ENCODE results near the gene WDR37. TPM values are rescaled to one million over a fixed set of nuclear protein-coding genes. Genes with fewer than 3 reads are reported as not detected.

WDR37 gene
- total and polyA plus RNA-seq, 10 donors, result 8.4 to 60.6 (median 33.9) TPM

- no peak for DNase-seq
- TF ChIP-seq POLR2A (IDR thresholded peaks at IDR 0.05), result no peak
- peak in 5 of 11 experiments; percentile 13 to 34 (median 29) for TF ChIP-seq CTCF (IDR thresholded peaks at IDR 0.05 in 8 of 11, conservative IDR thresholded peaks at IDR 0.05 in 3 of 11)
- peak in 2 of 3 donors; percentile 4 to 29 for TF ChIP-seq POLR2AphosphoS5 (IDR thresholded peaks at IDR 0.05)
- intact Hi-C loops (cut with DNase I; ENCODE audit: low total_unique reads), result no loop called here
- Histone ChIP-seq H3K4me1 (peaks cover 0 to 30% (median 3%) of the 10 kb centered on the region in 6 donors), H3K36me3 (peaks cover 3 to 81% (median 52%) of the 10 kb centered on the region in 6 donors), H3K9me3 (no peaks in the 10 kb centered on the region), H3K4me3 (no peak overlapping the region), H3K27me3 (replicated peaks in 1 of 7) (no peaks in the 10 kb centered on the region), H3K27ac (peak overlapping the region in 1 of 8 donors; percentile 21)
- WGBS, 5 donors, result 86 to 93% (median 88%) methylated on average over 18 of the region's 18 CpGs
Observed at GRCh38 chr10:1074748-1075308, 18.6 kb downstream of the WDR37 start.

- peaks cover 6 to 100% (median 71%) of the 10 kb centered on the region in 6 donors for H3K36me3 ChIP-seq
Observed at GRCh38 chr10:1078668-1079067, 22.5 kb downstream of the WDR37 start.

GRCh38 chr10:1083581-1083980 lies 27.4 kb downstream of the WDR37 start:
- Histone ChIP-seq H3K9me3 (no peaks in the 10 kb centered on the region), H3K4me1 (peaks cover 0 to 4% (median 0%) of the 10 kb centered on the region in 6 donors), H3K4me3 (no peak overlapping the region), H3K27ac (no peak overlapping the region), H3K36me3 (peaks cover 9 to 100% (median 96%) of the 10 kb centered on the region in 6 donors), H3K27me3 (replicated peaks in 1 of 7) (no peaks in the 10 kb centered on the region)
- peak in 1 of 3 donors; percentile 35 for TF ChIP-seq POLR2AphosphoS5 (IDR thresholded peaks at IDR 0.05)
- TF ChIP-seq CTCF (IDR thresholded peaks at IDR 0.05 in 8 of 11, conservative IDR thresholded peaks at IDR 0.05 in 3 of 11), result no peak
- WGBS, 5 donors, result 91 to 97% (median 93%) methylated on average over 17 of the region's 17 CpGs
- DNase-seq, result no peak
- intact Hi-C loops (cut with DNase I; ENCODE audit: low total_unique reads), result no loop called here

More at GRCh38 chr10:1078668-1079067, 22.5 kb downstream of the WDR37 start:
- no peak for TF ChIP-seq POLR2AphosphoS5 (IDR thresholded peaks at IDR 0.05)
- no peak overlapping the region for H3K27ac ChIP-seq
- no peaks in the 10 kb centered on the region for H3K27me3 ChIP-seq (replicated peaks in 1 of 7)
- H3K9me3 ChIP-seq, result no peaks in the 10 kb centered on the region
- H3K4me3 ChIP-seq, result no peak overlapping the region
- intact Hi-C loops (cut with DNase I; ENCODE audit: low total_unique reads), result no loop called here
- no peak for DNase-seq
- H3K4me1 ChIP-seq, result peaks cover 0 to 13% (median 0%) of the 10 kb centered on the region in 6 donors

- no peak for DNase-seq
- peaks cover 9 to 100% (median 98%) of the 10 kb centered on the region in 6 donors for H3K36me3 ChIP-seq
- peaks cover 0 to 11% (median 0%) of the 10 kb centered on the region in 6 donors for H3K4me1 ChIP-seq
- TF ChIP-seq POLR2A (IDR thresholded peaks at IDR 0.05) (no peak), POLR2AphosphoS5 (IDR thresholded peaks at IDR 0.05) (peak in 2 of 3 donors; percentile 1 to 43)
- no peaks in the 10 kb centered on the region for H3K9me3 ChIP-seq
- 94 to 95% (median 95%) methylated on average over 24 to 28 of the region's 28 CpGs for WGBS, 5 donors
- no peak overlapping the region for H3K4me3 ChIP-seq
- H3K27me3 ChIP-seq (replicated peaks in 1 of 7), result no peaks in the 10 kb centered on the region
- no peak overlapping the region for H3K27ac ChIP-seq
- intact Hi-C loops (cut with DNase I; ENCODE audit: low total_unique reads), result no loop called here
Observed at GRCh38 chr10:1084011-1084950, 28.1 kb downstream of the WDR37 start.

GRCh38 chr10:1085258-1085657 lies 29.1 kb downstream of the WDR37 start:
- H3K36me3 ChIP-seq, result peaks cover 3 to 100% (median 98%) of the 10 kb centered on the region in 6 donors
- no peak for DNase-seq
- no peaks in the 10 kb centered on the region for H3K27me3 ChIP-seq (replicated peaks in 1 of 7)
- WGBS, 5 donors, result 81 to 97% (median 92%) methylated on average over 4 of the region's 4 CpGs
- no peaks in the 10 kb centered on the region for H3K9me3 ChIP-seq
- H3K4me3 ChIP-seq, result no peak overlapping the region
- intact Hi-C loops (cut with DNase I; ENCODE audit: low total_unique reads), result no loop called here
- TF ChIP-seq POLR2AphosphoS5 (IDR thresholded peaks at IDR 0.05) (no peak), POLR2A (IDR thresholded peaks at IDR 0.05) (no peak), CTCF (IDR thresholded peaks at IDR 0.05 in 8 of 11, conservative IDR thresholded peaks at IDR 0.05 in 3 of 11) (no peak)
- H3K27ac ChIP-seq, result no peak overlapping the region
- peaks cover 0 to 14% (median 0%) of the 10 kb centered on the region in 6 donors for H3K4me1 ChIP-seq
